HepG2 (cell line): ENCODE data around the gene ATOH7. TPM values are rescaled to one million over a fixed set of nuclear protein-coding genes. Genes with fewer than 3 reads are reported as not detected.
A peak's percentile ranks its signal among the peaks of the same experiment; 100 is the strongest.

Experiments
- ATAC-seq: fragments of 200-7000 bp; cut with Tn5 transposase; 3 replicates; pipeline ENCODE4 v1.9.1; 2020; ENCODE audit warnings: mild to moderate bottlenecking, moderate library complexity
- BruUV-seq: library from RNA; stranded (reverse); fragments of 400-500 nt; replicated peaks from 2 replicates; lab custom pipeline; 2021; lab: Mats Ljungman, UMichigan
- CTCF ChIA-PET: fragments of 300-600 bp; formaldehyde crosslinking; extraction: SDS; loops from one replicate; lab custom pipeline; 2021; ENCODE audit warnings: low total read pairs, inconsistent platforms, low intra/inter-chr PET ratio; lab: Yijun Ruan, JAX
- POLR2A ChIA-PET: fragments of 350-600 bp; sonication (Branson Sonifier 250); formaldehyde crosslinking; loops from one replicate; lab custom pipeline; 2020; ENCODE audit warnings: antibody characterized with exemption, inconsistent platforms; lab: Yijun Ruan, JAX
- DNase-seq: peaks from one replicate; pipeline ENCODE4 v3.0.0-alpha.2; 2015; ENCODE audit warnings: low spot score
- FAIRE-seq: peaks from 3 replicates; lab custom pipeline; 2011; peaks lifted over from hg19 to GRCh38; lab: Jason Lieb, UNC
- H2AFZ ChIP-seq: one replicate; pipeline ENCODE4 v1.6.1; 2011; ENCODE audit warnings: low read length, inconsistent platforms
- H3K27ac ChIP-seq: fragments of 300-600 bp; 3 replicates; pipeline ENCODE4 v1.8.0; 2011; ENCODE audit warnings: mixed run types, mild to moderate bottlenecking, mixed read lengths, low read length, inconsistent platforms; ENCODE audit not compliant: insufficient read depth; ENCODE audit errors: extremely low read length
- H3K27me3 ChIP-seq, 2 experiments: fragments of 200-600 bp in 1 of 2; 2 replicates in 1 of 2; 3 replicates in 1 of 2; pipeline versions ENCODE4 v1.6.0 to v1.8.0; 2011; ENCODE audit warnings: low read length in 2 of 2, mild to moderate bottlenecking in 2 of 2, moderate library complexity in 2 of 2, inconsistent platforms in 1 of 2; ENCODE audit not compliant: insufficient read depth in 2 of 2, control insufficient read depth in 1 of 2
- H3K36me3 ChIP-seq, 2 experiments: fragments of 200-600 bp in 1 of 2; replicated peaks in 1 of 2; 2 replicates in 1 of 2; 3 replicates in 1 of 2; pipeline versions ENCODE4 v1.5.1 to v1.8.0; 2011; ENCODE audit warnings: low read length in 2 of 2, inconsistent platforms in 1 of 2; ENCODE audit not compliant: insufficient read depth in 2 of 2, control insufficient read depth in 1 of 2
- H3K4me1 ChIP-seq: 2 replicates; pipeline ENCODE4 v1.5.1; 2012; ENCODE audit warnings: low read length, inconsistent platforms; ENCODE audit not compliant: insufficient read depth
- H3K4me2 ChIP-seq: 2 replicates; pipeline ENCODE4 v1.6.0; 2011; ENCODE audit warnings: low read depth, low read length, inconsistent platforms
- H3K4me3 ChIP-seq, 3 experiments: fragments of 200-600 bp in 1 of 3; sonication (generic), shearing (Covaris generic) in 1 of 3; replicated peaks in 1 of 3; 2 replicates each; pipeline ENCODE4 v1.5.1; 2011 to 2016; ENCODE audit warnings: low read length in 3 of 3, inconsistent platforms in 2 of 3, low read depth in 2 of 3, mild to moderate bottlenecking in 2 of 3, control low read depth in 1 of 3, mixed read lengths in 1 of 3; ENCODE audit not compliant: insufficient read depth in 1 of 3
- H3K79me2 ChIP-seq: one replicate; pipeline ENCODE4 v1.6.1; 2011; ENCODE audit warnings: low read length, inconsistent platforms; ENCODE audit not compliant: insufficient read depth
- H3K9ac ChIP-seq: 2 replicates; pipeline ENCODE4 v1.6.0; 2011; ENCODE audit warnings: mild to moderate bottlenecking, low read depth, low read length, inconsistent platforms; ENCODE audit not compliant: insufficient read depth
- H3K9me3 ChIP-seq: 2 replicates; pipeline ENCODE4 v1.5.1; 2012; ENCODE audit warnings: mild to moderate bottlenecking, low read length
- H4K20me1 ChIP-seq: 2 replicates; pipeline ENCODE4 v1.6.0; 2011; ENCODE audit warnings: inconsistent platforms, mild to moderate bottlenecking, low read length, moderate library complexity; ENCODE audit not compliant: insufficient read depth
- ARNT ChIP-seq: fragments of 450-650 bp; IDR thresholded peaks from 2 replicates; pipeline ENCODE4 v1.6.1; 2017
- CEBPB ChIP-seq: IDR thresholded peaks from 2 replicates; pipeline ENCODE4 v1.6.1; 2011; ENCODE audit warnings: low read depth, low read length, improper control_type of control experiment, borderline replicate concordance
- DNMT3B ChIP-seq: conservative IDR thresholded peaks from 2 replicates; pipeline ENCODE4 v1.6.1; 2016; ENCODE audit warnings: missing biosample characterization, control low read depth
- KLF15 ChIP-seq: sonication (generic); formaldehyde crosslinking; IDR thresholded peaks from 2 replicates; pipeline ENCODE4 v1.8.1; 2023; ENCODE audit warnings: borderline replicate concordance, mild to moderate bottlenecking, inconsistent platforms, missing genetic modification reagents, mixed read lengths
- SIX4 ChIP-seq: sonication (generic); formaldehyde crosslinking; IDR thresholded peaks from 2 replicates; pipeline ENCODE4 v1.4.0; 2020; ENCODE audit warnings: missing genetic modification reagents
- SOX13 ChIP-seq, 3 experiments: fragments of 450-650 bp in 1 of 3; sonication (generic) in 1 of 3; formaldehyde crosslinking in 1 of 3; IDR thresholded peaks in 2 of 3; conservative IDR thresholded peaks in 1 of 3; 2 replicates each; pipeline versions ENCODE4 v1.5.0 to v1.6.1; 2016 to 2020; ENCODE audit warnings: antibody characterized with exemption in 1 of 3, mild to moderate bottlenecking in 1 of 3, missing compliant biosample characterization in 1 of 3, missing genetic modification reagents in 1 of 3, moderate library complexity in 1 of 3
- ZNF383 ChIP-seq: sonication (generic); formaldehyde crosslinking; IDR thresholded peaks from 2 replicates; pipeline ENCODE4 v1.4.0; 2020; ENCODE audit warnings: missing genetic modification reagents, mild to moderate bottlenecking, borderline replicate concordance
- ZNF75D ChIP-seq: sonication (generic); formaldehyde crosslinking; IDR thresholded peaks from 2 replicates; pipeline ENCODE4 v1.8.1; 2023; ENCODE audit warnings: missing genetic modification reagents, mild to moderate bottlenecking, borderline replicate concordance
- WGBS: methylation state at CpG from one replicate; pipeline ENCODE4 v1.1.6; 2017; ENCODE audit warnings: low lambda C conversion rate; 5-methylcytosine and 5-hydroxymethylcytosine counted together
- in situ Hi-C: cut with HindIII; loops from 2 replicates; pipeline ENCODE4 v1.10.0; 2017; ENCODE audit warnings: low pct_unique_long_range_greater_than_20kb; ENCODE audit not compliant: extremely low pct_ligation_motif_present
- intact Hi-C: fragments of 100-400 bp; cut with micrococcal nuclease; formaldehyde crosslinking; loops from one replicate; pipeline ENCODE4 v1.10.0; 2022; ENCODE audit not compliant: unreplicated experiment
- polyA plus RNA-seq, 8 experiments: library from polyadenylated mRNA; depleted of rRNA in 3 of 8; stranded (reverse) in 7 of 8; unstranded in 1 of 8; fragments of >200 nt; fragmentation: Illumina TruSeq in 4 of 8; extraction: Trizol in 4 of 8; gene quantifications; 2 replicates each; pipeline versions ENCODE4 v1.2.1 to v1.2.3, GENCODE V29; 2011 to 2016; ENCODE audit warnings: low read depth in 4 of 8, missing spikeins in 1 of 8, mixed read lengths in 1 of 8; ENCODE audit not compliant: insufficient read depth in 1 of 8
- total RNA-seq, 5 experiments: library from RNA; depleted of rRNA; stranded (reverse); fragments of >200 nt; fragmentation: Illumina TruSeq; extraction: Trizol; gene quantifications; 2 replicates each; pipeline ENCODE4 v1.2.3, GENCODE V29; 2016; ENCODE audit warnings: low read depth in 1 of 5
- TF ChIP-seq, protein P1 (sequence below): sonication (generic); formaldehyde crosslinking; IDR thresholded peaks from 2 replicates; pipeline ENCODE4 v1.8.1; 2023; ENCODE audit warnings: mild to moderate bottlenecking, missing genetic modification reagents

Gene ATOH7
- total and polyA plus RNA-seq, 2 of the 13 experiments (the other 11 are each of a cell fraction or from before 2014, with no cell fraction given): 0.07 to 0.11 TPM

DNA sequence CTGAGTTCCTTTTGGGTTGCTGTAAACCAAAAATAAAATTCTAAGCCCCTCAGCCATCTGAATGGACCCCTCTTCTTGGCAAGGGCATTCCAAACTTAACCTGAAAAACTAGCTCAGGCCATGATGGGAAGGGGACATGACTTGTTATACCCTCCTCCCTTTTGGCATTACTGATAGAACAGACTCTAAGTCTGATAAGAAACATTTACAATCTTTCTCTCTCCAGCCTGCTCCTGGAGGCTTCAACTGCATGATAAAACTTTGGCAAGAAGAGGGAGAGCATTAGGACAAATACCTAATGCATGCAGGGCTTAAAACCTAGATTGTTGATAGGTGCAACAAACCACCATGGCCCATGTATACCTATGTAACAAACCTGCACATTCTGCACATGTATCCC, 40.9 kb upstream of the ATOH7 start:
- Histone ChIP-seq H3K9me3 (peaks cover 4% of the 10 kb centered on the region), H3K27ac (no peak overlapping the region), H3K4me2 (no peak overlapping the region), H3K27me3 (no peaks in the 10 kb centered on the region), H3K4me3 (no peak overlapping the region), H4K20me1 (no peaks in the 10 kb centered on the region), H3K9ac (no peak overlapping the region), H2AFZ (no peak overlapping the region), H3K4me1 (no peaks in the 10 kb centered on the region), H3K36me3 (no peaks in the 10 kb centered on the region), H3K79me2 (no peaks in the 10 kb centered on the region)
- intact Hi-C loops: no loop called here
- FAIRE-seq: no peak
- ChIA-PET POLR2A (no interaction called here), CTCF (no interaction called here)
- no peak for DNase-seq
- ATAC-seq: no peak
- in situ Hi-C loops: no loop called here
- no TSS peak for BruUV-seq
- TF ChIP-seq KLF15 (CRISPR knock-in tag) (no peak), ZNF383 (no peak), ARNT (no peak)
- TF ChIP-seq, protein P1, sequence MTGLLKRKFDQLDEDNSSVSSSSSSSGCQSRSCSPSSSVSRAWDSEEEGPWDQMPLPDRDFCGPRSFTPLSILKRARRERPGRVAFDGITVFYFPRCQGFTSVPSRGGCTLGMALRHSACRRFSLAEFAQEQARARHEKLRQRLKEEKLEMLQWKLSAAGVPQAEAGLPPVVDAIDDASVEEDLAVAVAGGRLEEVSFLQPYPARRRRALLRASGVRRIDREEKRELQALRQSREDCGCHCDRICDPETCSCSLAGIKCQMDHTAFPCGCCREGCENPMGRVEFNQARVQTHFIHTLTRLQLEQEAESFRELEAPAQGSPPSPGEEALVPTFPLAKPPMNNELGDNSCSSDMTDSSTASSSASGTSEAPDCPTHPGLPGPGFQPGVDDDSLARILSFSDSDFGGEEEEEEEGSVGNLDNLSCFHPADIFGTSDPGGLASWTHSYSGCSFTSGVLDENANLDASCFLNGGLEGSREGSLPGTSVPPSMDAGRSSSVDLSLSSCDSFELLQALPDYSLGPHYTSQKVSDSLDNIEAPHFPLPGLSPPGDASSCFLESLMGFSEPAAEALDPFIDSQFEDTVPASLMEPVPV: no peak
- TF ChIP-seq, all 625 proteins: peak for 0

DNA sequence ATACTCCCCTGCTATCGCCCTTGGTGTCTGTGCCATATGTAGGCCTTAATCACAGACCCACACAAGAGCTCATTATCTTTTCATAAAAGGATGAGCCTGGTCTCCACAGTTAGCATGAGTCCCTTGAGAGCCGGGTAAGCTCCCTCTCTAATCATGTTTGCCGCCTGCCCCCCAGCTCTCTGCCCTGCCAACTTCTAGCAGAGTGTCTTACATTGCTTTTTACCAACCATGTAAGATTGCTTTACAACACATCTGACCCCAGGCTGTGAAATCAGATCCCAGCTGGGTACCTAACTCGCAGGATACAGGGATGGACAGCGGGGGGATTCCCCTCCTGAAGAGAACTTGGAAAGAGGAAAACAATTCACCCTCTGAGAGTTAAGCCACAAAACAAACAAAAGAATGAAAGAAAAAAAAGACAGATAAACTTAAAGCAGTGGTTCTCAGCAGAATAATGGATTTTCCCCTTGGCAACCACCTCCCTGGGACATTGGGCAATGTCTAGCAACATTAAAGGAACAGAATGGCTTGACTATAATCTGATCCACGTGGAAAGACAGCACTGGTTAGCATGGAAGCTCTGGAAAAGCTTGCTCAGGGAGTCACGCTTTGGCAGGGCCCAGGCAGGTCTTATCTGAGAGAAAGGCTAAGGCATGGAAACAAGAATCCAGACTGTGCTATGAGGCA, 39.4 kb upstream of the ATOH7 start:
- DNase-seq: no peak
- no peaks in the 10 kb centered on the region for H3K9me3 ChIP-seq
- intact Hi-C loops (loop anchor here (2.0 kb wide), 1 partner anchor 59 kb away; no protein-coding TSS in a partner anchor), in situ Hi-C loops (no loop called here)
- no peak for FAIRE-seq
- BruUV-seq: no TSS peak
- no peaks in the 10 kb centered on the region for H3K79me2 ChIP-seq
- no peaks in the 10 kb centered on the region for H3K36me3 ChIP-seq
- no peak for ATAC-seq
- 41% methylated on average over 7 of the region's 7 CpGs for WGBS
- H4K20me1 ChIP-seq: no peaks in the 10 kb centered on the region
- no peaks in the 10 kb centered on the region for H3K4me1 ChIP-seq
- no peak overlapping the region for H3K4me3 ChIP-seq
- H3K27ac ChIP-seq: no peak overlapping the region
- H2AFZ ChIP-seq: no peak overlapping the region
- H3K9ac ChIP-seq: no peak overlapping the region
- H3K4me2 ChIP-seq: no peak overlapping the region
- no peak for TF ChIP-seq SIX4 (CRISPR knock-in tag)
- TF ChIP-seq CEBPB: 0 out of 2 replicates have a peak, but pooled peaks have one; percentile 8
- no peak for TF ChIP-seq SOX13 (IDR thresholded peaks at IDR 0.05)
- TF ChIP-seq SOX13 (CRISPR knock-in tag; conservative IDR thresholded peaks at IDR 0.05 in 1 of 2, IDR thresholded peaks at IDR 0.05 in 1 of 2): peak in 1 of 2 experiments; percentile 21; a peak in 1 of 4 replicates
- no peak for TF ChIP-seq DNMT3B (CRISPR knock-in tag)
- TF ChIP-seq ZNF75D: no peak
- no peaks in the 10 kb centered on the region for H3K27me3 ChIP-seq
- ChIA-PET POLR2A (no interaction called here), CTCF (no interaction called here)
